ENCODE data around the gene ACE.

Gene ACE

DNA sequence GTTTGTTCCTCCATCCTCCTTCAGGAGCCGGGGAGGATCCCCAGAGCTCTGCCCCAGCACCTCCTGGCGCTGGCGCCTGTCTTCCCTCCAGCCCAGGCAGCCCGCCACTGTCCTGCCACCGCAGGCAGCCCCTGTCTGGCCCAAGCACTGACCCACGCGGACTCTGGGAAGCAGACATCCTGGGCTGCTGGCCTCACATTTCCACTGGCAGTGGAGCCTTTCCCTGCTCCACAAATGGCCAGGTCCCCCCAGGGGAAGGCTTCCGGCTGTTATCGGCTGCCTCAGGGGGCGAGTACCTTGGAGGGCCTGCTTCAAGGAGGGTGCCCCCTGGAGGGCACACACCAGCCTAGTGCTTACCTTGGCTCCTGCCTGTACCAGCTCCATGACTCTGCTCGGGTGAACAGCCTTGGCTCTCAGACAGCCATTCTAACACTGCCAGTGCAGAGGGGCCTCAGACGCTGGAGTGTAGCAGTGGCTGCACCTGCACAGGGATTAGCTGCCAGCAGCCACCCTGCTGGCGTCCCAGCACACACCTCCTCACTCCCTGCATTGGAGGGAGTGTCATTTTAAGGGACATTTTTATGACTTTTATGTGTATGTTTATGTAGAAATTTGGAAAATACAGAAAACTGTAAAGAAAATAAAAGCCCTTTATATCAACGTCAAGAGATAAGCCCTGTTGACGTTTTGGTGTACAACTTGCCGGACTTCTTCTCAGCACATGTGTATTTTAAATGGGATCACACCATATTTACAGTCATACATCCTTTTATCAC lies 21.0 kb downstream of the ACE start:
- DNase-seq (ENCODE audit: low spot score): no peak
- H3K9ac ChIP-seq (ENCODE audit: low read depth, low read length, poor library complexity): no peak overlapping the region
- no peak overlapping the region for H2BK120ac ChIP-seq (ENCODE audit: low read depth, low read length)
- peak overlapping the region; percentile 76 for H2AK5ac ChIP-seq (ENCODE audit: low read depth, low read length)
- H3K23ac ChIP-seq (ENCODE audit: low read depth, low read length, poor library complexity): peak overlapping the region; percentile 0
- no peak overlapping the region for H3K14ac ChIP-seq (ENCODE audit: low read length)
- H3K9me3 ChIP-seq (replicated peaks in 1 of 2; ENCODE audit: control insufficient read depth in 2 of 2, insufficient read depth in 1 of 2, low read depth in 1 of 2, low read length in 2 of 2): no peaks in the 10 kb centered on the region
- WGBS, 2 donors (ENCODE audit: extremely low coverage in 2 of 2, insufficient read length in 2 of 2, insufficient replicate concordance in 1 of 2): no CpG with 5 or more reads among the region's 16 CpGs
- H3K27ac ChIP-seq (replicated peaks; ENCODE audit: low read length): no peak overlapping the region
- H3K4ac ChIP-seq (ENCODE audit: low read length): no peak overlapping the region
- no peak overlapping the region for H2BK12ac ChIP-seq (ENCODE audit: low read length)
- H3K36me3 ChIP-seq (replicated peaks in 1 of 2; ENCODE audit: control insufficient read depth in 2 of 2, insufficient read depth in 2 of 2, low read length in 2 of 2): no peaks in the 10 kb centered on the region
- peaks cover 3 to 5% of the 10 kb centered on the region in 2 donors for H3K4me1 ChIP-seq (ENCODE audit: control insufficient read depth in 2 of 2, insufficient read depth in 1 of 2, low read depth in 1 of 2, low read length in 2 of 2)
- no peak overlapping the region for H3K4me3 ChIP-seq (ENCODE audit: low read length in 2 of 2)
- peak overlapping the region; percentile 80 for H3K18ac ChIP-seq (ENCODE audit: low read length)
- H3K4me2 ChIP-seq (ENCODE audit: insufficient read depth, low read length, poor library complexity, severe bottlenecking): no peak overlapping the region
- H2BK15ac ChIP-seq (ENCODE audit: low read length): peak overlapping the region; percentile 44
- no peak overlapping the region for H4K8ac ChIP-seq (ENCODE audit: low read depth, low read length)
- H3K79me1 ChIP-seq (ENCODE audit: low read depth, low read length): no peaks in the 10 kb centered on the region
- H2AFZ ChIP-seq (ENCODE audit: low read length): peak overlapping the region; percentile 75
- no peak overlapping the region for H4K91ac ChIP-seq (ENCODE audit: low read depth, low read length, poor library complexity)
- H3K27me3 ChIP-seq (ENCODE audit: control insufficient read depth in 3 of 3, insufficient read depth in 3 of 3, low read depth in 1 of 3, low read length in 3 of 3): peaks cover 0 to 37% (median 0%) of the 10 kb centered on the region in 3 experiments
- no peak overlapping the region for H2BK5ac ChIP-seq (ENCODE audit: low read length)

DNA sequence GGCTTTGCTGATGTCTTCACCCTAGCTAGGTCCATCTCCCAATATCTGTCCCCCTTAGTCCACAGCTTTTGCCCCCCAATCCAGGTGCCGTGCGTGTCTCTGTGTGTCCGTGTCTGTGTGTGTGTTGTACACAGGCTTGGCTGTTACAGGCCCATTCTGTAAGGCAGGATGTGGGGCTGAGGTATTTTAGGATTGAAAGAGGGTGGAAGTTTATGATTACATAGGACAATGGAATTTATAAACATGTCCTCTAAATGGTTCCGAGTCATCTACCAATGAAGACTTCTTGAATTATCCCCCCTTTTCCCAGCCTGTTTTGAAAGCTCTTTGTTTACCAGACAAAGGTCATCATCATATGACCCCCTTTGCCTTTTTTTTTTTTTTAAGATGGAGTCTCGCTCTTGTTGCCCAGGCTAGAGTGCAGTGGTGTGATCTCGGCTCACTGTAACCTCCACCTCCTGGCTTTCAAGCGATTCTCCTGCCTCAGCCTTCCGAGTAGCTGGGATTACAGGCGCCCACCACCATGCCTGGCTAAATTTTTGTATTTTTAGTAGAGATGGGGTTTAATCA lies 21.9 kb downstream of the ACE start:
- no peak overlapping the region for H2BK120ac ChIP-seq (ENCODE audit: low read depth, low read length)
- H3K27me3 ChIP-seq (ENCODE audit: control insufficient read depth in 3 of 3, insufficient read depth in 3 of 3, low read depth in 1 of 3, low read length in 3 of 3): peaks cover 0 to 28% (median 0%) of the 10 kb centered on the region in 3 experiments
- no peak overlapping the region for H3K4me3 ChIP-seq (ENCODE audit: low read length in 2 of 2)
- no peak overlapping the region for H3K14ac ChIP-seq (ENCODE audit: low read length)
- no peak overlapping the region for H2BK15ac ChIP-seq (ENCODE audit: low read length)
- no peak overlapping the region for H3K27ac ChIP-seq (replicated peaks; ENCODE audit: low read length)
- no peaks in the 10 kb centered on the region for H3K36me3 ChIP-seq (replicated peaks in 1 of 2; ENCODE audit: control insufficient read depth in 2 of 2, insufficient read depth in 2 of 2, low read length in 2 of 2)
- no peak for DNase-seq (ENCODE audit: low spot score)
- H3K4ac ChIP-seq (ENCODE audit: low read length): no peak overlapping the region
- H4K8ac ChIP-seq (ENCODE audit: low read depth, low read length): no peak overlapping the region
- H3K9ac ChIP-seq (ENCODE audit: low read depth, low read length, poor library complexity): no peak overlapping the region
- H3K4me1 ChIP-seq (ENCODE audit: control insufficient read depth in 2 of 2, insufficient read depth in 1 of 2, low read depth in 1 of 2, low read length in 2 of 2): peaks cover 3 to 12% of the 10 kb centered on the region in 2 donors
- H2AK5ac ChIP-seq (ENCODE audit: low read depth, low read length): no peak overlapping the region
- H4K91ac ChIP-seq (ENCODE audit: low read depth, low read length, poor library complexity): no peak overlapping the region
- H3K4me2 ChIP-seq (ENCODE audit: insufficient read depth, low read length, poor library complexity, severe bottlenecking): no peak overlapping the region
- no peaks in the 10 kb centered on the region for H3K79me1 ChIP-seq (ENCODE audit: low read depth, low read length)
- H2BK5ac ChIP-seq (ENCODE audit: low read length): no peak overlapping the region
- H3K18ac ChIP-seq (ENCODE audit: low read length): no peak overlapping the region
- no peak overlapping the region for H2AFZ ChIP-seq (ENCODE audit: low read length)
- WGBS, 2 donors (ENCODE audit: extremely low coverage in 2 of 2, insufficient read length in 2 of 2, insufficient replicate concordance in 1 of 2): no CpG with 5 or more reads among the region's 9 CpGs
- H3K9me3 ChIP-seq (replicated peaks in 1 of 2; ENCODE audit: control insufficient read depth in 2 of 2, insufficient read depth in 1 of 2, low read depth in 1 of 2, low read length in 2 of 2): no peaks in the 10 kb centered on the region
- no peak overlapping the region for H3K23ac ChIP-seq (ENCODE audit: low read depth, low read length, poor library complexity)
- no peak overlapping the region for H2BK12ac ChIP-seq (ENCODE audit: low read length)

DNA sequence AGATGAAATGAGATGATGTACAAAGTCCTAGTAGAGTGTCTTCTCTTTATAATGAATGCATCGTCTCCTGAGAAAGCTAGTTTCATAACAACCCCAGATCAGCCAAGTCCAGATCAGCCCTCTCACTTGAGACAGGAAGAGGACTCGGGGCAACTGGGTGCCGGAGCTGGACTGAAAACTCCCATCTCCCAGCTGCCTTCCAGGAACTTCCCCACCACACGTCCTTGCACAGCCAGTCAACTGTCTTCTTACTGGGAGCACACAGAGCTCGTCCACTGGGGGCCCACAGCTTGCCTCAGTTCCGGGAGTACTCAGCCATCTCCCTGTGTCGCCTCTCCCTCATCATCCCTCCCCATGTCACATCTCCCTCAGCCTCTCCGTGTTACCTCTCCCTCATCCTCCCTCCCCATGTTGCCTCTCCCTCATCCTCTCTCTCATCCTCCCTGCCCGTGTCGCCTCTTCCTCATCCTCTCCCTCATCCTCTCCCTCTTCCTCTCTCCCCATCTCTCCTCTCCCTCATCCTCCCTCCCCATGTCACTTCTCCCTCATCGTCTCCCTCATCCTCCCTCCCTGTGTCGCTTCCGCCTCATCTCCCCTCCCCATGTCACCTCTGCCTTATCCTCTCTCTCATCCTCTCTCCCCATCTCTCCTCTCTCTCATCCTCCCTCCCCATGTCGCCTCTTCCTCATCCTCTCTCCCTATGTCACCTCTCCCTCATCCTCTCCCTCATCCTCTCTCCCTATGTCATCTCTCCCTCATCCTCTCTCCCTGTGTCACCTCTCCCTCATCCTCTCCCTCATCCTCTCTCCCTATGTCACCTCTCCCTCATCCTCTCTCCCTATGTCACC lies 23.9 kb downstream of the ACE start:
- Histone ChIP-seq H3K36me3 (replicated peaks in 1 of 2; ENCODE audit: control insufficient read depth in 2 of 2, insufficient read depth in 2 of 2, low read length in 2 of 2) (no peaks in the 10 kb centered on the region), H3K14ac (ENCODE audit: low read length) (no peak overlapping the region), H3K4me2 (ENCODE audit: insufficient read depth, low read length, poor library complexity, severe bottlenecking) (no peak overlapping the region), H3K18ac (ENCODE audit: low read length) (no peak overlapping the region), H3K9ac (ENCODE audit: low read depth, low read length, poor library complexity) (peak overlapping the region; percentile 60), H3K27ac (replicated peaks; ENCODE audit: low read length) (no peak overlapping the region), H2BK15ac (ENCODE audit: low read length) (peak overlapping the region; percentile 81), H2BK5ac (ENCODE audit: low read length) (no peak overlapping the region), H2AFZ (ENCODE audit: low read length) (no peak overlapping the region), H2BK120ac (ENCODE audit: low read depth, low read length) (no peak overlapping the region), H4K8ac (ENCODE audit: low read depth, low read length) (no peak overlapping the region), H3K4me1 (ENCODE audit: control insufficient read depth in 2 of 2, insufficient read depth in 1 of 2, low read depth in 1 of 2, low read length in 2 of 2) (peaks cover 3 to 12% of the 10 kb centered on the region in 2 donors), H4K91ac (ENCODE audit: low read depth, low read length, poor library complexity) (no peak overlapping the region), H3K79me1 (ENCODE audit: low read depth, low read length) (no peaks in the 10 kb centered on the region), H2AK5ac (ENCODE audit: low read depth, low read length) (no peak overlapping the region), H3K4me3 (ENCODE audit: low read length in 2 of 2) (peak overlapping the region in 1 of 2 donors; percentile 9), H3K9me3 (replicated peaks in 1 of 2; ENCODE audit: control insufficient read depth in 2 of 2, insufficient read depth in 1 of 2, low read depth in 1 of 2, low read length in 2 of 2) (peaks cover 0 to 3% of the 10 kb centered on the region in 2 donors), H2BK12ac (ENCODE audit: low read length) (no peak overlapping the region), H3K4ac (ENCODE audit: low read length) (no peak overlapping the region), H3K27me3 (ENCODE audit: control insufficient read depth in 3 of 3, insufficient read depth in 3 of 3, low read depth in 1 of 3, low read length in 3 of 3) (peaks cover 0 to 14% (median 0%) of the 10 kb centered on the region in 3 experiments), H3K23ac (ENCODE audit: low read depth, low read length, poor library complexity) (peak overlapping the region; percentile 93)
- DNase-seq (ENCODE audit: low spot score): no peak
- 100% methylated on average over 2 of the region's 14 CpGs; no CpG with 5 or more reads in 1 of the 2 donors for WGBS, 2 donors (ENCODE audit: extremely low coverage in 2 of 2, insufficient read length in 2 of 2, insufficient replicate concordance in 1 of 2)

DNA sequence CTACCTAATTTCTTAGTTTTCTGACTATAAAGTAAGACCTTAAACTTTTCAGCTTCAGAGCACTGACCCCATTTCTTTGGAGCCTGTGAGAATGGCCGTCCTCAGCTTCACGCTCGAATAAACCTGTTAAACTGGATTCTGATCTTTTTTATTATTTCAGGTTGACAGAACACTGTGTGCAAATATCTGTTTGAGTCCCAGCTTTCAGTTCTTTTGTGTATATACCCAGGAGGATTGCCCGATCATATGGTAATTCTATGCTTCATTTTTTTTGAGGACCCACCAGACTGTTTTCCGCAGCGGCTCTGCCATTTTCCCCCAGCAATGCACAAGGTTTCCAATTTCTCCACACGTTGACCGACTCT lies 26.5 kb downstream of the ACE start:
- no peaks in the 10 kb centered on the region for H3K79me1 ChIP-seq (ENCODE audit: low read depth, low read length)
- H4K91ac ChIP-seq (ENCODE audit: low read depth, low read length, poor library complexity): no peak overlapping the region
- no peak overlapping the region for H2BK120ac ChIP-seq (ENCODE audit: low read depth, low read length)
- no peak overlapping the region for H2BK15ac ChIP-seq (ENCODE audit: low read length)
- H3K36me3 ChIP-seq (replicated peaks in 1 of 2; ENCODE audit: control insufficient read depth in 2 of 2, insufficient read depth in 2 of 2, low read length in 2 of 2): no peaks in the 10 kb centered on the region
- no peak overlapping the region for H3K18ac ChIP-seq (ENCODE audit: low read length)
- no CpG with 5 or more reads among the region's 8 CpGs for WGBS, 2 donors (ENCODE audit: extremely low coverage in 2 of 2, insufficient read length in 2 of 2, insufficient replicate concordance in 1 of 2)
- no peak overlapping the region for H3K9ac ChIP-seq (ENCODE audit: low read depth, low read length, poor library complexity)
- no peak overlapping the region for H3K14ac ChIP-seq (ENCODE audit: low read length)
- peak overlapping the region; percentile 36 for H2AFZ ChIP-seq (ENCODE audit: low read length)
- H3K9me3 ChIP-seq (replicated peaks in 1 of 2; ENCODE audit: control insufficient read depth in 2 of 2, insufficient read depth in 1 of 2, low read depth in 1 of 2, low read length in 2 of 2): peaks cover 0 to 3% of the 10 kb centered on the region in 2 donors
- H3K23ac ChIP-seq (ENCODE audit: low read depth, low read length, poor library complexity): no peak overlapping the region
- peaks cover 0 to 8% of the 10 kb centered on the region in 2 donors for H3K4me1 ChIP-seq (ENCODE audit: control insufficient read depth in 2 of 2, insufficient read depth in 1 of 2, low read depth in 1 of 2, low read length in 2 of 2)
- H3K4me2 ChIP-seq (ENCODE audit: insufficient read depth, low read length, poor library complexity, severe bottlenecking): no peak overlapping the region
- no peak overlapping the region for H2AK5ac ChIP-seq (ENCODE audit: low read depth, low read length)
- no peak overlapping the region for H2BK12ac ChIP-seq (ENCODE audit: low read length)
- H3K27ac ChIP-seq (replicated peaks; ENCODE audit: low read length): no peak overlapping the region
- DNase-seq (ENCODE audit: low spot score): no peak
- no peak overlapping the region for H2BK5ac ChIP-seq (ENCODE audit: low read length)
- no peak overlapping the region for H3K4me3 ChIP-seq (ENCODE audit: low read length in 2 of 2)
- no peak overlapping the region for H4K8ac ChIP-seq (ENCODE audit: low read depth, low read length)
- no peak overlapping the region for H3K4ac ChIP-seq (ENCODE audit: low read length)
- peaks cover 0 to 14% (median 0%) of the 10 kb centered on the region in 3 experiments for H3K27me3 ChIP-seq (ENCODE audit: control insufficient read depth in 3 of 3, insufficient read depth in 3 of 3, low read depth in 1 of 3, low read length in 3 of 3)
